Suprapubic skin (tissue), 3 donors: ENCODE measurements around the gene EMC9.

Experiments used
- EP300 ChIP-seq: sonication (generic); formaldehyde crosslinking; IDR thresholded peaks from one replicate; pipeline ENCODE4 v1.6.1; 2017; ENCODE audit warnings: antibody characterized with exemption
- POLR2A ChIP-seq, 2 donors: fragments of 450-650 bp; IDR thresholded peaks; one replicate each; pipeline ENCODE4 v1.6.1; 2017; ENCODE audit warnings: antibody characterized with exemption in 2 of 2, mild to moderate bottlenecking in 2 of 2, moderate library complexity in 2 of 2
- TF ChIP-seq, protein P1 (sequence below), 2 donors: fragments of 200-600 bp in 1 of 2; fragments of 450-650 bp in 1 of 2; sonication (generic) in 1 of 2; IDR thresholded peaks; one replicate each; pipeline ENCODE4 v1.5.1; 2016 to 2019; ENCODE audit warnings: antibody characterized with exemption in 2 of 2, mild to moderate bottlenecking in 1 of 2, moderate library complexity in 1 of 2

DNA sequence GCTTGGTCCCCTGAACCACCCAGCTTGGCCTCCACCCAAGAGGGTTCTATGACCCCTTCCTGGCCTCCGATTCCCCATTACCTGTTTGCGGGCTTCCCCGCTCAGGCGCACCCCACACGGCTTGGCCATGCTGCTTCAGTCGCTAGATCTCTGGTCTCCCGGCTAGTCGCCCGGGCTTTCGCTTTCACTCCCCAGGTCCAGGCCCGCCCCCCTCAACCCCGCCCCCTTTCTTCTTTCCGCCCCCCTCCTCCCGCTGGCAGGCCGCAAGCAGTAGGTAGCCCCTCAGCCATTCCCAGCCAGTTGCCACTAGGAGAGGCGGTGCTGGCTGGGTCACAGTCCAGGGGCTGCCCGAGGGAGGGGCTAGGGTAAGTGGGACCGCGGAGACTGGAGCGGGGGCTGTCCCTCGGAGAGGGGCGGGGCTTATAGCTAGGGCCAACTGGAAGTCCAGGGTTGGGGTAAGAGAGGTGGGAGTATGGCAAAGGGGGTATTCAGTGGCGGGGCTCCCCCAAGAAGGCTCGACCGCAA is 5.1 kb upstream of the EMC9 start, which contains the start of gene PSME2:
- TF ChIP-seq POLR2A (IDR thresholded peaks at IDR 0.05) (no peak), EP300 (no peak)
- TF ChIP-seq, protein P1, sequence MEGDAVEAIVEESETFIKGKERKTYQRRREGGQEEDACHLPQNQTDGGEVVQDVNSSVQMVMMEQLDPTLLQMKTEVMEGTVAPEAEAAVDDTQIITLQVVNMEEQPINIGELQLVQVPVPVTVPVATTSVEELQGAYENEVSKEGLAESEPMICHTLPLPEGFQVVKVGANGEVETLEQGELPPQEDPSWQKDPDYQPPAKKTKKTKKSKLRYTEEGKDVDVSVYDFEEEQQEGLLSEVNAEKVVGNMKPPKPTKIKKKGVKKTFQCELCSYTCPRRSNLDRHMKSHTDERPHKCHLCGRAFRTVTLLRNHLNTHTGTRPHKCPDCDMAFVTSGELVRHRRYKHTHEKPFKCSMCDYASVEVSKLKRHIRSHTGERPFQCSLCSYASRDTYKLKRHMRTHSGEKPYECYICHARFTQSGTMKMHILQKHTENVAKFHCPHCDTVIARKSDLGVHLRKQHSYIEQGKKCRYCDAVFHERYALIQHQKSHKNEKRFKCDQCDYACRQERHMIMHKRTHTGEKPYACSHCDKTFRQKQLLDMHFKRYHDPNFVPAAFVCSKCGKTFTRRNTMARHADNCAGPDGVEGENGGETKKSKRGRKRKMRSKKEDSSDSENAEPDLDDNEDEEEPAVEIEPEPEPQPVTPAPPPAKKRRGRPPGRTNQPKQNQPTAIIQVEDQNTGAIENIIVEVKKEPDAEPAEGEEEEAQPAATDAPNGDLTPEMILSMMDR (IDR thresholded peaks at IDR 0.05): no peak
